Measurements from ENCODE around the gene NDST1.

- no peak for TF ChIP-seq CTCF (conservative IDR thresholded peaks at IDR 0.05)
- no peak for TF ChIP-seq ZFX (IDR thresholded peaks at IDR 0.05)
These were observed 85.7 kb downstream of the NDST1 start for GRCh38 chr5:150593593-150593992.
